ENCODE results near the gene TMEM273. TPM values are rescaled to one million over a fixed set of nuclear protein-coding genes. Genes with fewer than 3 reads are reported as not detected.

Gene TMEM273
- total RNA-seq, 1 donor from 2014 or later, result 36.4 TPM

- no peaks in the 10 kb centered on the region for H3K27me3 Mint-ChIP-seq
- peak overlapping the region; percentile 69 for H3K4me3 Mint-ChIP-seq
- intact Hi-C loops (cut with micrococcal nuclease), result loop anchor here (1.0 to 2.0 kb wide), 5 partner anchors 13 to 361 kb away; partner anchors contain the start of gene ERCC6
- H3K4me1 Mint-ChIP-seq, result peaks cover 54% of the 10 kb centered on the region
- H3K27ac Mint-ChIP-seq, result peak overlapping the region; percentile 95
- peak; percentile 88 for DNase-seq
- peaks cover 21% of the 10 kb centered on the region for H3K36me3 Mint-ChIP-seq (ENCODE audit: low read depth)
- H3K9me3 Mint-ChIP-seq, result peaks cover 3% of the 10 kb centered on the region
These were observed 10.5 kb downstream of the TMEM273 start for GRCh38 chr10:49177391-49178355.

DNA sequence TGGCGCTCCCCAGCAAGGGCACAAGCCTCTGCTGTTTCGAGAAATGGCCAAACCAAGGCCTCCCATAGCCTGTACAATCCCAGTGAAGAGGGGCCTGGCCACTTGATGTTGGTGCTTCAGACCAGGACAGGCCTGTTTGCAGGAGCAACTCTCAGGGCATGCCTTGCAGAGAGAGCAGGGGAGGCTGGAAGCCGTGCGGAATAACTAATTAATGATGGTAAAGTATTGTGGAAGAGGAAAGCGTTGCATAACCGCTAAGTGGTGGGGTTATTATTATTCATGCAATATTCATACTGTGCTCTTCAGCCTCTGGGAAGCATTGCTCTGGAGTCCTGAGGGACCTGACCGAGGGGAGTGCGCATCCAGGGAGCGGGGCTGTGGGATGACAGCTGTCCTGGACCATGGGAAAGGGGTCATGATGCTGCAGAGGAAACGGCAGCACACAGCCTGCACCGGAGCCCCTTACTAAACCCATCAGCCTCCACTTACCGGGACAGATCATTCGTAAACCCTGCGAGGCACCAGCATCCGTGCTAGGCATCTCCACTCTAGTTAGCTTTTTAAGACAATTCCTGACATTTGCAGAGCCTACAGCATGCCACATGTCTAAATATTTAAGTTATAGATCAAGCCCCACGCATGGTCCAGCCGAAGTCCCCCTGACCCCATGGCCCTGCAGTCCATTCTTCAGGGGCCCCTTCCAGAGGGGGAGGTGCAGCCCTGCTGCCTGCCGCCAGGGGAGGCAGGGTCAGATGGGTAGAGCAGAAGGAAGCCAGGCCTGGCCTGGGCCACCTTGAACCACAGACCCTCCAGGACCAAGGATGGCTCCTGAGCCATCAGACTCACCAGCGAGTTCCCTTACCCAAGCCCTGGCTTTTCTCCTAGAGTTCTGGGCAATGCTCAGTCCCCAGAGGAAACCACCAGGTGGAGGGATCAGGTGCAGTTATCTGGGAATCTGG lies 11.6 kb downstream of the TMEM273 start:
- peak overlapping the region; percentile 69 for H3K4me3 Mint-ChIP-seq
- H3K4me1 Mint-ChIP-seq, result peaks cover 48% of the 10 kb centered on the region
- DNase-seq, result no peak
- peaks cover 3% of the 10 kb centered on the region for H3K9me3 Mint-ChIP-seq
- intact Hi-C loops (cut with micrococcal nuclease), result loop anchor here (1.0 to 2.0 kb wide), 5 partner anchors 12 to 362 kb away; partner anchors contain the start of gene ERCC6
- peaks cover 19% of the 10 kb centered on the region for H3K36me3 Mint-ChIP-seq (ENCODE audit: low read depth)
- no peaks in the 10 kb centered on the region for H3K27me3 Mint-ChIP-seq
- H3K27ac Mint-ChIP-seq, result peak overlapping the region; percentile 95

- intact Hi-C loops (cut with micrococcal nuclease), result loop anchor here (2.0 kb wide), 2 partner anchors 99 to 363 kb away; partner anchors contain the start of gene ERCC6
- H3K4me3 Mint-ChIP-seq, result no peak overlapping the region
- peak overlapping the region; percentile 95 for H3K27ac Mint-ChIP-seq
- H3K9me3 Mint-ChIP-seq, result peaks cover 2% of the 10 kb centered on the region
- peak; percentile 53 for DNase-seq
- H3K4me1 Mint-ChIP-seq, result peaks cover 41% of the 10 kb centered on the region
- H3K36me3 Mint-ChIP-seq (ENCODE audit: low read depth), result peaks cover 14% of the 10 kb centered on the region
- H3K27me3 Mint-ChIP-seq, result no peaks in the 10 kb centered on the region
These were observed 12.4 kb downstream of the TMEM273 start for GRCh38 chr10:49175587-49176309.

- DNase-seq, result no peak
- Mint-ChIP-seq H3K27ac (no peak overlapping the region), H3K9me3 (no peaks in the 10 kb centered on the region), H3K36me3 (ENCODE audit: low read depth) (peaks cover 10% of the 10 kb centered on the region), H3K4me3 (no peak overlapping the region), H3K27me3 (no peaks in the 10 kb centered on the region), H3K4me1 (peaks cover 37% of the 10 kb centered on the region)
- intact Hi-C loops (cut with micrococcal nuclease), result no loop called here
These were observed 13.2 kb downstream of the TMEM273 start for GRCh38 chr10:49174926-49175500.

DNA sequence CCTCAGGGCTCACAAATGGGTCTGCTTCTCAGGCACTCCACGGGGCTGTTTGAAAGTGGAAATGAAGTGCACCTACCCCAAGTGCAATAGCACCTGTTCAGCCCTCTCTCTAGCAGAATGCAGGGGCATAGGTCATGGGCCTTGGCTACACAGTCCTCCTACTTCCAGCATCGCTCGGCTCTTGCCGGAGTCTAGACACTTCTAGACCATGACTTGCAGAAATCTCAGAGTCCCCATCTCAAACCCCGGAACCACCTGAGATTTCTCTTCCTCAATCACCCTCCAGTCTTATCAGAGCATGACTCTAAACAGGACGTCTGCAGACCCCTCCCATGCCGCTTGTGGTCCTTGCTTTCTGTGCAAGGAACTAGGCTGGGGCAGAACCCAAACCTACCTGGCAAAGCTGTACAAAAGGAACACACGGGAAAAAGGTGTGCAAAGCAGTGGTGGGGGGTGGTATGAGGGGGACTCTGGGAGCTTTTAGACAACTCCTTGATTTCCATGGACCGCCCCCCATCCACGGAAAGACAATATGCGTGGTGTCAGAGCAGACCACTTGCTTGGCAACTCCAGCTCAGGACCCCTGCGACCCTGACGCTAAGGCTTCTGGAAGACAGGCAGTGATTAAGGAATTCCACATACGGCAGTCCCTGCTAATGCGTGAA lies 13.8 kb downstream of the TMEM273 start:
- peaks cover 34% of the 10 kb centered on the region for H3K4me1 Mint-ChIP-seq
- intact Hi-C loops (cut with micrococcal nuclease), result no loop called here
- H3K4me3 Mint-ChIP-seq, result no peak overlapping the region
- no peak overlapping the region for H3K27ac Mint-ChIP-seq
- DNase-seq, result no peak
- no peaks in the 10 kb centered on the region for H3K9me3 Mint-ChIP-seq
- peaks cover 10% of the 10 kb centered on the region for H3K36me3 Mint-ChIP-seq (ENCODE audit: low read depth)
- H3K27me3 Mint-ChIP-seq, result no peaks in the 10 kb centered on the region

DNA sequence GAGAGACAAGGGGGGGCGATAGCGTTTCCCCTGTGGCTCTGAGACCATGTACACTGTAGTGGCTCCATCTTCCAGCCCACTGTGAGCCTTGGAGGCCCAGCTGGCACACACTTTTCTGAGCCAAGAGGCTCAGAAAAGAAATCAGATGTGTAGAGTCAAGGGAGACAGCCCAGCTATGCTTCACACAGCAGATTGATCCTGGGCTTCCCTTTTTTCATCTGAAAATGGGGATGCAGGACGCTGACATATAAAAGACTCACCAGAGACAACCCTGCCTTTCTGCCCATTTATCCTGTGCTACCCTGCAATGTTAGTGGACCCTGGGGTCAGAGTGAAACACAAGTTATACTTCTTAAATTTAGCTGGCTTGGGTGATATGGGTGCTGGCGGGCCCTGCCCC lies 14.3 kb downstream of the TMEM273 start:
- Mint-ChIP-seq H3K9me3 (no peaks in the 10 kb centered on the region), H3K4me1 (peaks cover 31% of the 10 kb centered on the region), H3K27ac (no peak overlapping the region)

DNA sequence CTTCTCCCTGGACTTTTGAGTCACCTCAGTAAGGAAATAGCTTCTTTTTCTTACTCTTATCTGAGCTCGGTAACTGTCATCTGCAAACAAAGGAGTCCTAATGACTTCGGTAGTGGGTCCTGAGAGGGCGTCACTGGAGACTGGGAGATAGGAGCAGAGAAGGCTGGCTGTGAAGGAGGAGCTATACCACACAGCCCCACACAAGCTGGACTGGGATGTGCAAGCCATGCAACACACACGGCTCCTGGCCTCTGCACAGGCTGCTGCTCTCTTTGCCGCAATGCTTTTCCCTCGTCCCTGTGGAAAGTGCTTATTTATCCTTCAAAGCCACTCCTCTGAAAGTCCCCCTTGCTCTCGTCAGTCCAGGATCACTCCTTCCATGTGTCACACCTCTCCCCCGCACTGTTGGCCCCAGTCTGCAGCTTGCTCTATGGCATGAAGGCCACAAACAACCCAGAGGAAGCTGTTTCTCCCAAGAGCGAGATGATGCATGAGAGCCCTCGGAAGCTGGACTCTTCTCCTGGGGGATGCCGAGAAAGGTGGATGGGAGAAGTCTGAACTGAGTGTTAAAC lies 14.9 kb downstream of the TMEM273 start:
- H3K4me1 Mint-ChIP-seq, result peaks cover 26% of the 10 kb centered on the region
- no peak overlapping the region for H3K4me3 Mint-ChIP-seq
- H3K27ac Mint-ChIP-seq, result peak overlapping the region; percentile 49
- intact Hi-C loops (cut with micrococcal nuclease), result no loop called here
- no peak for DNase-seq
- H3K36me3 Mint-ChIP-seq (ENCODE audit: low read depth), result peaks cover 6% of the 10 kb centered on the region
- no peaks in the 10 kb centered on the region for H3K27me3 Mint-ChIP-seq
- H3K9me3 Mint-ChIP-seq, result no peaks in the 10 kb centered on the region

More for the DNA sequence above, 14.3 kb downstream of the TMEM273 start:
- no peaks in the 10 kb centered on the region for H3K27me3 Mint-ChIP-seq
- intact Hi-C loops (cut with micrococcal nuclease), result no loop called here
- H3K36me3 Mint-ChIP-seq (ENCODE audit: low read depth), result peaks cover 9% of the 10 kb centered on the region
- H3K4me3 Mint-ChIP-seq, result no peak overlapping the region
- no peak for DNase-seq

DNA sequence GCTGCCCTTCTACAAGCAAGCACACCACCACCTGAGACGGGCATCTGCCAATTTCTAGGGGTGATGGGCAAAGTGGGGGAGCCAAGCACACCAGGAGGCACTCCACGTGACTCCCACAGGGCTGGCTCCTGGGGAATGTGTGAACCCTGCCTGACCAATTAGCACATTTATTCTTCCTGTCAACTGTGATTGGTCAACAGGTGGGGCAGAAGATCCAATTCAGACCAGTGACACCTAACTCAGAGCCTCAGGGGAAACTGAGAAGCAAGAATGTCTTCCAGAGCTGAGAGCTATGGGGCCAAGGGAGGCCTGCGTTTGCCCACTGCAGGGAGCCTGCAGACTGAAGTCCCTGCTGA lies 15.4 kb downstream of the TMEM273 start:
- no peaks in the 10 kb centered on the region for H3K27me3 Mint-ChIP-seq
- no peak overlapping the region for H3K4me3 Mint-ChIP-seq
- H3K36me3 Mint-ChIP-seq (ENCODE audit: low read depth), result peaks cover 6% of the 10 kb centered on the region
- intact Hi-C loops (cut with micrococcal nuclease), result no loop called here
- H3K9me3 Mint-ChIP-seq, result no peaks in the 10 kb centered on the region
- H3K27ac Mint-ChIP-seq, result no peak overlapping the region
- H3K4me1 Mint-ChIP-seq, result peaks cover 22% of the 10 kb centered on the region
- DNase-seq, result no peak

- H3K27ac Mint-ChIP-seq, result no peak overlapping the region
These were observed 16.0 kb downstream of the TMEM273 start for GRCh38 chr10:49172061-49172776.

GRCh38 chr10:49171326-49172060 lies 16.7 kb downstream of the TMEM273 start:
- H3K36me3 Mint-ChIP-seq (ENCODE audit: low read depth), result peaks cover 5% of the 10 kb centered on the region
- intact Hi-C loops (cut with micrococcal nuclease), result no loop called here
- H3K27ac Mint-ChIP-seq, result no peak overlapping the region
- H3K4me1 Mint-ChIP-seq, result peaks cover 18% of the 10 kb centered on the region
- no peak overlapping the region for H3K4me3 Mint-ChIP-seq
- no peak for DNase-seq
- no peaks in the 10 kb centered on the region for H3K27me3 Mint-ChIP-seq
- no peaks in the 10 kb centered on the region for H3K9me3 Mint-ChIP-seq

More at GRCh38 chr10:49172061-49172776, 16.0 kb downstream of the TMEM273 start:
- no peak for DNase-seq
- Mint-ChIP-seq H3K4me1 (peaks cover 18% of the 10 kb centered on the region), H3K9me3 (no peaks in the 10 kb centered on the region), H3K27me3 (no peaks in the 10 kb centered on the region), H3K36me3 (ENCODE audit: low read depth) (peaks cover 5% of the 10 kb centered on the region), H3K4me3 (no peak overlapping the region)
- intact Hi-C loops (cut with micrococcal nuclease), result no loop called here

GRCh38 chr10:49170632-49171325 lies 17.4 kb downstream of the TMEM273 start:
- peaks cover 19% of the 10 kb centered on the region for H3K4me1 Mint-ChIP-seq
- peaks cover 4% of the 10 kb centered on the region for H3K36me3 Mint-ChIP-seq (ENCODE audit: low read depth)
- no peak for DNase-seq
- no peaks in the 10 kb centered on the region for H3K27me3 Mint-ChIP-seq
- H3K4me3 Mint-ChIP-seq, result no peak overlapping the region
- H3K27ac Mint-ChIP-seq, result peak overlapping the region; percentile 52
- intact Hi-C loops (cut with micrococcal nuclease), result no loop called here
- no peaks in the 10 kb centered on the region for H3K9me3 Mint-ChIP-seq
